ENCODE data around the gene NKAPD1.

NKAPD1 gene

DNA sequence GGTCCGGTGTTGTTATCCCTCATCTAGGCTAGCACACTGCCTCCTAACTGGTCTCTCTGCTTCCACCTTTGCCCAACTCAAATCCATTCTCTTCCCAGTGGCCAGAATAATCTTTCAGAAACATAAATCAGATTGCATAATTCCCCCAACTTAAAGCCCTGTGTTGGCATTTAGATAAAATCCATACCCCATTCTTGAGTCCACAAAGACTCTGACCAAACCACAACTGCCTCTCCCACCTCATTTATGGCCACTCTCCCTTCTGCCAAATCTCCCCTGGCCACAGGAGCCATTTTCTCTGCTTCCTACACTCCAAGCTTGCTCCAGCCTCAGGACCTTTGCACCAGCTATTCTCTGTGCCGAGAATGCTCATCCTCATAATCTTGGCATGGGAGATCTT, 53.0 kb downstream of the NKAPD1 start:
- Histone ChIP-seq H4K20me1 (ENCODE audit: control insufficient read depth, insufficient read depth, low read depth, low read length) (no peaks in the 10 kb centered on the region), H3K4me2 (ENCODE audit: low read length) (no peak overlapping the region), H3K4me3 (ENCODE audit: low read length) (no peak overlapping the region), H3K9me3 (ENCODE audit: control insufficient read depth, insufficient read depth, low read length) (no peaks in the 10 kb centered on the region), H3K36me3 (ENCODE audit: control insufficient read depth, low read length) (no peaks in the 10 kb centered on the region), H3F3A (ENCODE audit: control insufficient read depth, insufficient read depth) (no peaks in the 10 kb centered on the region), H3K4me1 (ENCODE audit: control insufficient read depth, low read length) (no peaks in the 10 kb centered on the region), H3K79me2 (ENCODE audit: control insufficient read depth, low read length) (no peaks in the 10 kb centered on the region), H3K27me3 (ENCODE audit: control insufficient read depth, low read length) (no peaks in the 10 kb centered on the region), H3K27ac (ENCODE audit: low read depth, low read length) (no peak overlapping the region), H3K9me2 (replicated peaks; ENCODE audit: control insufficient read depth, low read length) (no peaks in the 10 kb centered on the region)
- TF ChIP-seq, protein P1, sequence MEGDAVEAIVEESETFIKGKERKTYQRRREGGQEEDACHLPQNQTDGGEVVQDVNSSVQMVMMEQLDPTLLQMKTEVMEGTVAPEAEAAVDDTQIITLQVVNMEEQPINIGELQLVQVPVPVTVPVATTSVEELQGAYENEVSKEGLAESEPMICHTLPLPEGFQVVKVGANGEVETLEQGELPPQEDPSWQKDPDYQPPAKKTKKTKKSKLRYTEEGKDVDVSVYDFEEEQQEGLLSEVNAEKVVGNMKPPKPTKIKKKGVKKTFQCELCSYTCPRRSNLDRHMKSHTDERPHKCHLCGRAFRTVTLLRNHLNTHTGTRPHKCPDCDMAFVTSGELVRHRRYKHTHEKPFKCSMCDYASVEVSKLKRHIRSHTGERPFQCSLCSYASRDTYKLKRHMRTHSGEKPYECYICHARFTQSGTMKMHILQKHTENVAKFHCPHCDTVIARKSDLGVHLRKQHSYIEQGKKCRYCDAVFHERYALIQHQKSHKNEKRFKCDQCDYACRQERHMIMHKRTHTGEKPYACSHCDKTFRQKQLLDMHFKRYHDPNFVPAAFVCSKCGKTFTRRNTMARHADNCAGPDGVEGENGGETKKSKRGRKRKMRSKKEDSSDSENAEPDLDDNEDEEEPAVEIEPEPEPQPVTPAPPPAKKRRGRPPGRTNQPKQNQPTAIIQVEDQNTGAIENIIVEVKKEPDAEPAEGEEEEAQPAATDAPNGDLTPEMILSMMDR (IDR thresholded peaks at IDR 0.05; ENCODE audit: low read depth, low read length, poor library complexity, severe bottlenecking), result no peak
- TF ChIP-seq EZH2phosphoT487 (IDR thresholded peaks at IDR 0.05; ENCODE audit: borderline replicate concordance, low read length), result no peak

DNA sequence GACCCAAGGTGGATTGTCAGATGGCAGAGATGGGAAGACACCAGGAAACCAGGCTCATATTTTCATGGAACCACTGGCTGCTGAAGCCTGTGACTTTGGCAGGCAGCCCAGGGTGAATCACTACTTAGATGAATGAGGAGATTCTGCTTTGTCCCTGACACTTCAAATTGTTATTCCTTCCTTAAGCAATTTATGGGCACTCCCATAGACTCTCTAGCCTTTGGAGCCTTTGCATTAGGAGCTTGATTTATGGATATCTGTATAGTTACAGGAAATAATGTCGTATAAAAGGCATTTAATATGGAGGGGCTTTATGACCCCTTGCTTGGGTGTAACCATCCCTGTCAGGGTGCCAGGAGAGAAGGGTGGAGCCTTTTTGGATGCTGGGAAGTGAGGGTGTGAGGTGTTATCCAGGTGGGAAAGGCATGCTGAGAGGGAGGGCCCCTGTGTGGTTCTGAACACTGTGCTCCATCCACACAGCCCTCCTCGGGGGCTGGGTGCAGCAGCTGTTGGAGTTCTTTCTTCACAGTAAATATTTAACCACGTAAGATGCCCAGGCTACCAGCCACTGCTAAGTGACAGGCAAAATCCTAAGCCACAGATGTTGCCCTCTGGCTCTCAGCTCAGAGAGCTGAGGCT, 54.5 kb downstream of the NKAPD1 start:
- no peaks in the 10 kb centered on the region for H3K79me2 ChIP-seq (ENCODE audit: control insufficient read depth, low read length)
- H3K9me3 ChIP-seq (ENCODE audit: control insufficient read depth, insufficient read depth, low read length), result no peaks in the 10 kb centered on the region
- no peak overlapping the region for H3K4me2 ChIP-seq (ENCODE audit: low read length)
- H3F3A ChIP-seq (ENCODE audit: control insufficient read depth, insufficient read depth), result no peaks in the 10 kb centered on the region
- no peak overlapping the region for H3K27ac ChIP-seq (ENCODE audit: low read depth, low read length)
- no peak overlapping the region for H3K4me3 ChIP-seq (ENCODE audit: low read length)
- no peaks in the 10 kb centered on the region for H3K36me3 ChIP-seq (ENCODE audit: control insufficient read depth, low read length)
- H3K4me1 ChIP-seq (ENCODE audit: control insufficient read depth, low read length), result no peaks in the 10 kb centered on the region
- TF ChIP-seq, protein P1 (IDR thresholded peaks at IDR 0.05; ENCODE audit: low read depth, low read length, poor library complexity, severe bottlenecking), result no peak
- no peak for TF ChIP-seq EZH2phosphoT487 (IDR thresholded peaks at IDR 0.05; ENCODE audit: borderline replicate concordance, low read length)
- no peaks in the 10 kb centered on the region for H3K9me2 ChIP-seq (replicated peaks; ENCODE audit: control insufficient read depth, low read length)
- no peaks in the 10 kb centered on the region for H3K27me3 ChIP-seq (ENCODE audit: control insufficient read depth, low read length)
- H4K20me1 ChIP-seq (ENCODE audit: control insufficient read depth, insufficient read depth, low read depth, low read length), result no peaks in the 10 kb centered on the region

DNA sequence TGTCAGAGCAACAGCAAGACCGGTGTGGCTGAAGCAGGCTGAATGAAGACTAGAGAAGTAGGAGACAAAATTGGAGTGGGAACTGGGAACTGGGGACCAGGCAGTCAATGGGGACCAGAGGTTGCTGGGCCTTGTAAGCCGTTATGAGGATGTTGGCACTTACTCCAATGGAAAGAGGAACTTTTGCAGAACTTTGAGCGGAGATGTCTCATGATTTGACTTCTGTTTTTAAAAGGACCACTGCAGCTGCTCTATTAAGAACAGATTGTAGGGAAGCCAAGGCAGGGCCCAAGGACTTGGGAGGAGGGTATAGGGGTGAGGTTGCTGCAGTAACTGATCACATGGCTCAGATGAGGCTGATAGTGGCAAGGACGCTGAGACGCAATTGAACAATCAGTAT, 55.6 kb downstream of the NKAPD1 start:
- Histone ChIP-seq H3K4me2 (ENCODE audit: low read length) (no peak overlapping the region), H3K79me2 (ENCODE audit: control insufficient read depth, low read length) (no peaks in the 10 kb centered on the region), H3K27me3 (ENCODE audit: control insufficient read depth, low read length) (no peaks in the 10 kb centered on the region), H4K20me1 (ENCODE audit: control insufficient read depth, insufficient read depth, low read depth, low read length) (no peaks in the 10 kb centered on the region), H3K4me3 (ENCODE audit: low read length) (no peak overlapping the region), H3K9me2 (replicated peaks; ENCODE audit: control insufficient read depth, low read length) (no peaks in the 10 kb centered on the region), H3K4me1 (ENCODE audit: control insufficient read depth, low read length) (no peaks in the 10 kb centered on the region), H3F3A (ENCODE audit: control insufficient read depth, insufficient read depth) (no peaks in the 10 kb centered on the region), H3K36me3 (ENCODE audit: control insufficient read depth, low read length) (no peaks in the 10 kb centered on the region), H3K9me3 (ENCODE audit: control insufficient read depth, insufficient read depth, low read length) (no peaks in the 10 kb centered on the region), H3K27ac (ENCODE audit: low read depth, low read length) (no peak overlapping the region)
- TF ChIP-seq, protein P1 (IDR thresholded peaks at IDR 0.05; ENCODE audit: low read depth, low read length, poor library complexity, severe bottlenecking), result no peak
- TF ChIP-seq EZH2phosphoT487 (IDR thresholded peaks at IDR 0.05; ENCODE audit: borderline replicate concordance, low read length), result no peak
